Measurements from ENCODE around the gene GALNT15.

GALNT15 gene

GRCh38 chr3:16134173-16134928 lies 40.1 kb upstream of the GALNT15 start:
- DNase-seq (ENCODE audit: low spot score): no peak
- no peak for TF ChIP-seq CTCF (IDR thresholded peaks at IDR 0.05; ENCODE audit: borderline replicate concordance, control extremely low read depth, extremely low read depth, insufficient read depth, missing control alignments)
- in situ Hi-C loops (cut with MboI; ENCODE audit: low sequenced_read_pairs, unreplicated experiment): no loop called here

- no peak for DNase-seq (ENCODE audit: low spot score)
- in situ Hi-C loops (cut with MboI; ENCODE audit: low sequenced_read_pairs, unreplicated experiment): no loop called here
- no peak for TF ChIP-seq CTCF (IDR thresholded peaks at IDR 0.05; ENCODE audit: borderline replicate concordance, control extremely low read depth, extremely low read depth, insufficient read depth, missing control alignments)
These were observed 38.4 kb upstream of the GALNT15 start for GRCh38 chr3:16136055-16136454.

DNA sequence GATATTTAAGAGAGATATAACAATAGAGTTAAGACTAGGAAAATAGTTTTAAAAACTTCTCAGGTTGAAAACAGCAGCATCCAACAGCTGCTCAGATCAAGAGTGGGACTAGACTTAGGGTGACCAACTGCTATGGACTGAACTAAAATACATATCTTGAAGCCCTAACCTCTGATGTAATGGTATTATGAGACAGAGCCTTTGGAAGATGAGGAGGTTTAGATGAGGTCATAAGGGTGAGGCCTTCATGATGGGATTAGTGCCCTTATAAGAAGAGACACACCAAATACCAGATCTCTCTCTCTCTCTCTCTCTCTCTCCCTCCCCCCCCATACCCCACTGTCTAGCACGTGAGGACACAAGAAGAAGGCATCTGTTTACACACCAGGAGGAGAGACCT lies 37.4 kb upstream of the GALNT15 start:
- DNase-seq (ENCODE audit: low spot score): no peak
- TF ChIP-seq CTCF (IDR thresholded peaks at IDR 0.05; ENCODE audit: borderline replicate concordance, control extremely low read depth, extremely low read depth, insufficient read depth, missing control alignments): no peak
- in situ Hi-C loops (cut with MboI; ENCODE audit: low sequenced_read_pairs, unreplicated experiment): no loop called here

GRCh38 chr3:16137977-16138376 lies 36.5 kb upstream of the GALNT15 start:
- in situ Hi-C loops (cut with MboI; ENCODE audit: low sequenced_read_pairs, unreplicated experiment): no loop called here
- no peak for DNase-seq (ENCODE audit: low spot score)
- no peak for TF ChIP-seq CTCF (IDR thresholded peaks at IDR 0.05; ENCODE audit: borderline replicate concordance, control extremely low read depth, extremely low read depth, insufficient read depth, missing control alignments)

- no peak for DNase-seq (ENCODE audit: low spot score)
- in situ Hi-C loops (cut with MboI; ENCODE audit: low sequenced_read_pairs, unreplicated experiment): no loop called here
- TF ChIP-seq CTCF (IDR thresholded peaks at IDR 0.05; ENCODE audit: borderline replicate concordance, control extremely low read depth, extremely low read depth, insufficient read depth, missing control alignments): no peak
These were observed 34.2 kb upstream of the GALNT15 start for GRCh38 chr3:16140116-16140893.

GRCh38 chr3:16140894-16141285 lies 33.6 kb upstream of the GALNT15 start:
- in situ Hi-C loops (cut with MboI; ENCODE audit: low sequenced_read_pairs, unreplicated experiment): no loop called here
- no peak for TF ChIP-seq CTCF (IDR thresholded peaks at IDR 0.05; ENCODE audit: borderline replicate concordance, control extremely low read depth, extremely low read depth, insufficient read depth, missing control alignments)
- no peak for DNase-seq (ENCODE audit: low spot score)
